ENCODE data around the gene PSRC1. TPM values are rescaled to one million over a fixed set of nuclear protein-coding genes. Genes with fewer than 3 reads are reported as not detected.

The PSRC1 gene
- total RNA-seq, 3 donors from 2014 or later = 4.2 to 5.9 (median 4.3) TPM

GRCh38 chr1:109251277-109252166 is 31.4 kb downstream of the PSRC1 start:
- peaks cover 6 to 9% of the 10 kb centered on the region in 2 donors for H3K4me1 ChIP-seq
- intact Hi-C loops (cut with DNase I; ENCODE audit: low total_unique reads) = no loop called here

DNA sequence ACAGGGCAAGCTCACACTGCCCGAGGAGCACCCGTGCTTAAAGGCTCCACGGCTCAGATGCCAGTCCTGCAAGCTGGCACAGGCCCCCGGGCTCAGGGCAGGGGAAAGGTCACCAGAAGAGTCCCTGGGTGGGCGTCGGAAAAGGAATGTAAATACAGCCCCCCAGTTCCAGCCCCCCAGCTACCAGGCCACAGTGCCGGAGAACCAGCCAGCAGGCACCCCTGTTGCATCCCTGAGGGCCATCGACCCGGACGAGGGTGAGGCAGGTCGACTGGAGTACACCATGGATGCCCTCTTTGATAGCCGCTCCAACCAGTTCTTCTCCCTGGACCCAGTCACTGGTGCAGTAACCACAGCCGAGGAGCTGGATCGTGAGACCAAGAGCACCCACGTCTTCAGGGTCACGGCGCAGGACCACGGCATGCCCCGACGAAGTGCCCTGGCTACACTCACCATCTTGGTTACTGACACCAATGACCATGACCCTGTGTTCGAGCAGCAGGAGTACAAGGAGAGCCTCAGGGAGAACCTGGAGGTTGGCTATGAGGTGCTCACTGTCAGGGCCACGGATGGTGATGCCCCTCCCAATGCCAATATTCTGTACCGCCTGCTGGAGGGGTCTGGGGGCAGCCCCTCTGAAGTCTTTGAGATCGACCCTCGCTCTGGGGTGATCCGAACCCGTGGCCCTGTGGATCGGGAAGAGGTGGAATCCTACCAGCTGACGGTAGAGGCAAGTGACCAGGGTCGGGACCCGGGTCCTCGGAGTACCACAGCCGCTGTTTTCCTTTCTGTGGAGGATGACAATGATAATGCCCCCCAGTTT is 32.3 kb downstream of the PSRC1 start:
- no peak for DNase-seq (ENCODE audit: low spot score in 2 of 2)
- TF ChIP-seq POLR2A (IDR thresholded peaks at IDR 0.05) = no peak
- no peak for TF ChIP-seq POLR2AphosphoS5 (IDR thresholded peaks at IDR 0.05)
- TF ChIP-seq, protein P1, sequence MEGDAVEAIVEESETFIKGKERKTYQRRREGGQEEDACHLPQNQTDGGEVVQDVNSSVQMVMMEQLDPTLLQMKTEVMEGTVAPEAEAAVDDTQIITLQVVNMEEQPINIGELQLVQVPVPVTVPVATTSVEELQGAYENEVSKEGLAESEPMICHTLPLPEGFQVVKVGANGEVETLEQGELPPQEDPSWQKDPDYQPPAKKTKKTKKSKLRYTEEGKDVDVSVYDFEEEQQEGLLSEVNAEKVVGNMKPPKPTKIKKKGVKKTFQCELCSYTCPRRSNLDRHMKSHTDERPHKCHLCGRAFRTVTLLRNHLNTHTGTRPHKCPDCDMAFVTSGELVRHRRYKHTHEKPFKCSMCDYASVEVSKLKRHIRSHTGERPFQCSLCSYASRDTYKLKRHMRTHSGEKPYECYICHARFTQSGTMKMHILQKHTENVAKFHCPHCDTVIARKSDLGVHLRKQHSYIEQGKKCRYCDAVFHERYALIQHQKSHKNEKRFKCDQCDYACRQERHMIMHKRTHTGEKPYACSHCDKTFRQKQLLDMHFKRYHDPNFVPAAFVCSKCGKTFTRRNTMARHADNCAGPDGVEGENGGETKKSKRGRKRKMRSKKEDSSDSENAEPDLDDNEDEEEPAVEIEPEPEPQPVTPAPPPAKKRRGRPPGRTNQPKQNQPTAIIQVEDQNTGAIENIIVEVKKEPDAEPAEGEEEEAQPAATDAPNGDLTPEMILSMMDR (IDR thresholded peaks at IDR 0.05) = no peak
- peaks cover 6 to 9% of the 10 kb centered on the region in 2 donors for H3K4me1 ChIP-seq

More at GRCh38 chr1:109251277-109252166, 31.4 kb downstream of the PSRC1 start:
- Histone ChIP-seq H3K27ac (peak overlapping the region in 1 of 2 donors; percentile 97), H3K9me3 (no peaks in the 10 kb centered on the region), H3K27me3 (no peaks in the 10 kb centered on the region), H3K4me3 (peak overlapping the region in 1 of 3 donors; percentile 94), H3K36me3 (no peaks in the 10 kb centered on the region)
- TF ChIP-seq POLR2A (IDR thresholded peaks at IDR 0.05) = no peak
- TF ChIP-seq, protein P1 (IDR thresholded peaks at IDR 0.05) = no peak
- TF ChIP-seq POLR2AphosphoS5 (IDR thresholded peaks at IDR 0.05) = no peak
- DNase-seq (ENCODE audit: low spot score in 2 of 2) = no peak

DNA sequence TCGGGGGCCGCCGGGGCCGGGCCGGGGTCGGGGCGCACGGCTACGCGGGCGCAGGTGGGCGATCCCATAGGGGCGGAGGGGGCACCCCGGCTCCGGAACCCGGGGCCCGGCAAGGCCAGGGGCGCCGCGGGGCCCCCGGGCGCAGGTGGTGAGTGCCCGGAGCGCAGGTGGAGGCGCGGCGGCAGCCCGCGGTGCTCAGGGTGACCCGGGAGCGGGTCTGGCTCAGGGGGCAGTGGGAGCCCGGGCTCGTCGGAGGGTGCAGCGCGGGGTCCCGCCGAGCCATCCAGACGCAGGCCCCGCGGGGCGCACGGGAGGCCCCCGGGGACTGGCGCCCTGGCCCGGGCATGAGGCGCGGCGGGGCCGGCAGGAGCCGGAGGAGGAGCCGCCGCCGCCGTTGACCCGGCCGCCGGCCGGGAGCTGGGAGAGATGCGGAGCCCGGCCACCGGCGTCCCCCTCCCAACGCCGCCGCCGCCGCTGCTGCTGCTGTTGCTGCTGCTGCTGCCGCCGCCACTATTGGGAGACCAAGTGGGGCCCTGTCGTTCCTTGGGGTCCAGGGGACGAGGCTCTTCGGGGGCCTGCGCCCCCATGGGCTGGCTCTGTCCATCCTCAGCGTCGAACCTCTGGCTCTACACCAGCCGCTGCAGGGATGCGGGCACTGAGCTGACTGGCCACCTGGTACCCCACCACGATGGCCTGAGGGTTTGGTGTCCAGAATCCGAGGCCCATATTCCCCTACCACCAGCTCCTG is 33.1 kb downstream of the PSRC1 start:
- peaks cover 6 to 9% of the 10 kb centered on the region in 2 donors for H3K4me1 ChIP-seq
- TF ChIP-seq POLR2A (IDR thresholded peaks at IDR 0.05) = no peak
- no peak for TF ChIP-seq POLR2AphosphoS5 (IDR thresholded peaks at IDR 0.05)
- TF ChIP-seq, protein P1 (IDR thresholded peaks at IDR 0.05) = no peak
- no peaks in the 10 kb centered on the region for H3K36me3 ChIP-seq
- H3K4me3 ChIP-seq = peak overlapping the region; percentile 45 to 94 (median 74)
- no peak for DNase-seq (ENCODE audit: low spot score in 2 of 2)
- H3K27ac ChIP-seq = peak overlapping the region; percentile 40 to 76
- H3K9me3 ChIP-seq = no peaks in the 10 kb centered on the region
- H3K27me3 ChIP-seq = no peaks in the 10 kb centered on the region
- intact Hi-C loops (cut with DNase I; ENCODE audit: low total_unique reads) = no loop called here

More for the DNA sequence above, 32.3 kb downstream of the PSRC1 start:
- Histone ChIP-seq H3K27ac (peak overlapping the region in 1 of 2 donors; percentile 5), H3K9me3 (no peaks in the 10 kb centered on the region), H3K36me3 (no peaks in the 10 kb centered on the region), H3K4me3 (peak overlapping the region in 2 of 3 donors; percentile 74 to 94), H3K27me3 (no peaks in the 10 kb centered on the region)
- intact Hi-C loops (cut with DNase I; ENCODE audit: low total_unique reads) = no loop called here

DNA sequence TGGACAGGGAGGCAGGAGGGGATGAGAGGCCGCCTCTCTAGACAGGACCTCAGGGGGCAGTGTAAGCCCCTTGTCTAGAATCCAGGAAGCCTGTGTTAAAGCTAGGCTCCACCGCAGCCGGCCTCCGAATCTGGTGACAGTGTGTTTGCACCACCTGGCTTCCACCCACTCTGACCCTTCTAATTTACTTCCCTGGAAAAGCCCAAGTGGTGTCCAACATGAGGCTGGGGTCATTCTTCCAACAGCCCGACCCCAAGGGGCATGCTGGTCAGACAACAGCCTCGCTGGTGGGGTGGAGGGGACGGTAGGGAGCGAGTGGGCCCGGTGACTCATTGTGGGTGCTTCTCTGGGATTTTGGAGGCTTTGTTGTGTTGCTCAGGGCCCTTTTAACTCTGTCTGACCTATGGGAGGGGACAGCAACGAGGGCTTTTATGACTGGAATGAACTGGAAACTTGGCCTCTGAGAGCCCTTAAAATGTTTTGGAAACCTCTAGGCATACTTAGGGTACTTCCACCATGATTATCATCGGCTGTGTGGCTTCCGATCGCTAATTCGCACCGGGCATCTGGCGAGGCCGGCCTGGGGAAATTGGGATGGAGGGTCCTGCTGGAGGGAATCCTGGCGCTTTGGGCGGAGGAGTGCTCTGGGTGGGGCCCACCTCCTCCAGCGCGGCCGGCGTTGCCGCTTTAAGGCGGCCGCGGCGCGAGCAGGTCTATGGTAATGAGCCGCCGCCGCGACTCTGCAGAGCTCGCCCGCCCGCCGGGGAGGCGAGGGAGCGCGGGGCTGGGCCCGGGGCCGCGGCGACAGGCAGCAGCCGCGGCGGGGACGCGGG is 33.9 kb downstream of the PSRC1 start, which contains the start of gene CELSR2:
Gene CELSR2 (plus strand): TSS at position 743 of the 833 bp plus-strand sequence. CDS start 541 bp downstream, outside the sequence.
- intact Hi-C loops (cut with DNase I; ENCODE audit: low total_unique reads) = no loop called here
- Histone ChIP-seq H3K4me1 (peaks cover under 1 to 5% of the 10 kb centered on the region in 2 donors), H3K27me3 (no peaks in the 10 kb centered on the region), H3K9me3 (no peaks in the 10 kb centered on the region), H3K27ac (peak within 1 kb of the TSS; percentile 40 to 76), H3K36me3 (no peaks in the 10 kb centered on the region), H3K4me3 (peak within 1 kb of the TSS; percentile 45 to 94 (median 74))
- TF ChIP-seq POLR2A (IDR thresholded peaks at IDR 0.05) (no peak), POLR2AphosphoS5 (IDR thresholded peaks at IDR 0.05) (no peak)
- TF ChIP-seq, protein P1 (IDR thresholded peaks at IDR 0.05) = no peak
- DNase-seq (ENCODE audit: low spot score in 2 of 2) = no peak
